ENCODE data around the gene DRD3. TPM values are rescaled to one million over a fixed set of nuclear protein-coding genes. Genes with fewer than 3 reads are reported as not detected.

DRD3 gene
- polyA plus RNA-seq, 3 donors, result not detected

DNA sequence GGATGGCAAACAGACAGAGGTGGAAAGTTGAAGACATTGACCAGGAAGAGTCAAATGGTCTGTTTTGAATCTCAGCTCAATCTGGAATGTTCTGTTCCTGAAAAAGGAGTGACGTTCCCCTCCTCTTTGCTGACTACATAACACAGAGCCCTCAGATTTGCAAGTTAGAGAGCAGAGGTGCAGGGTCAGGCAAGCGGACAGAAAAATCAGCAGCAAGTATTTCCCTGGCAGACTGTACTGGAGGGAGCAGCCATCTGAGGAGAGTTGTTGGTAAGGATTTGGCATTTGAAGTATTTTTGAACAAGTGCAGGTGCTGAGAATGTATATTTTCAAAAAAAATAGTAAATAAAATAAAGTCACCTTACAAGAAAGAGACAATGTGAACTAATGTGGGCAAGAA, 40.9 kb upstream of the DRD3 start:
- Histone ChIP-seq H3K36me3 (replicated peaks in 1 of 2; ENCODE audit: control insufficient read depth in 1 of 2, insufficient read depth in 2 of 2, low read length in 2 of 2) (no peaks in the 10 kb centered on the region), H4K20me1 (ENCODE audit: insufficient read depth, low read length) (no peaks in the 10 kb centered on the region), H3K4me3 (replicated peaks in 1 of 3; ENCODE audit: low read depth in 2 of 3, low read length in 3 of 3) (no peak overlapping the region), H3K27me3 (ENCODE audit: control insufficient read depth in 2 of 2, insufficient read depth in 2 of 2, low read length in 2 of 2) (peaks cover 0 to 3% of the 10 kb centered on the region in 2 donors), H3K4me1 (ENCODE audit: control insufficient read depth in 1 of 2, insufficient read depth in 2 of 2, low read length in 2 of 2) (no peaks in the 10 kb centered on the region), H3K9me3 (replicated peaks in 1 of 2; ENCODE audit: control insufficient read depth in 1 of 2, insufficient read depth in 1 of 2, low read length in 2 of 2) (peaks cover 0 to 3% of the 10 kb centered on the region in 2 donors), H3K27ac (ENCODE audit: low read depth in 1 of 2, low read length in 2 of 2) (no peak overlapping the region), H3K9ac (ENCODE audit: insufficient read depth, low read length, poor library complexity, severe bottlenecking) (no peak overlapping the region), H3K79me2 (ENCODE audit: insufficient read depth, low read length) (no peaks in the 10 kb centered on the region), H2AFZ (ENCODE audit: insufficient read depth, low read depth, low read length, poor library complexity, severe bottlenecking) (no peak overlapping the region), H3K4me2 (replicated peaks; ENCODE audit: extremely low read depth, low read length, poor library complexity, severe bottlenecking) (no peak overlapping the region)
- H3K36me3 Mint-ChIP-seq, result no peaks in the 10 kb centered on the region
- H3K4me3 Mint-ChIP-seq, result no peak overlapping the region
- intact Hi-C loops (cut with micrococcal nuclease), result no loop called here
- TF ChIP-seq CTCF (IDR thresholded peaks at IDR 0.05), result no peak
- peak overlapping the region in 1 of 7 donors; percentile 33 for H3K27ac Mint-ChIP-seq
- 80% methylated on average over 1 of the region's 2 CpGs for WGBS (ENCODE audit: insufficient coverage)
- no peak for DNase-seq
- peaks cover 1 to 3% (median 2%) of the 10 kb centered on the region in 3 donors for H3K27me3 Mint-ChIP-seq (ENCODE audit: low read depth in 3 of 3)
- no peaks in the 10 kb centered on the region for H3K4me1 Mint-ChIP-seq
- peaks cover 0 to 6% (median 3%) of the 10 kb centered on the region in 7 donors for H3K9me3 Mint-ChIP-seq

DNA sequence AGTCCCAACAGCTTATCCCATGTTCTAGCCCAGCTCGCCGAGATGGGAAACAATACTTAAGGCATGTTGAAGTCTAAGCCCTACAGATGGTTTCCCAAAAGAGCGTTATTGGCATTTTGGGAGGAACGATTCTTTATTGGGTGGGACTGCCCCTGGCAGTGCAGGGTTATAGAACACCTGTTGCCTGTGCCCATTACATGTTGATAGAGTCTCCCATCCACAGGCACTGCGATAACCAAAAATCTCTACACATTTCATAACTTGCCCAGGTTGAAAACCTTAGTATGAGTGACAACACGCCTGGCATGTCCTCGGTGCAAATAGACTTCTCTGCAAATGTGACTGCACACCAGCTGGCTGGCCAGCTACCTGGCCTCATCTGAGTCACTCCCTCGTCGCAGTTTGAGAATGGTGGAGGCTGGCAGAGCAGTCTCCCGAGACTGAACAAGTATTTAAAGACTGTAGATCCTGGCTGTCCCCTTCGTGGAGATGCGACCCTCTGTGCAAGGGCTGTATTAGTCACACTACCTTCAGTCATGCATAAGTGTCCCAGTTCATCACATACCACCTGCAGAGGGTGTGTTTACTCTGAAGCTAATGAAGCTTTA, 39.8 kb upstream of the DRD3 start:
- peaks cover 1 to 3% (median 2%) of the 10 kb centered on the region in 3 donors for H3K27me3 Mint-ChIP-seq (ENCODE audit: low read depth in 3 of 3)
- Histone ChIP-seq H3K79me2 (ENCODE audit: insufficient read depth, low read length) (no peaks in the 10 kb centered on the region), H3K4me3 (replicated peaks in 1 of 3; ENCODE audit: low read depth in 2 of 3, low read length in 3 of 3) (no peak overlapping the region), H3K27me3 (ENCODE audit: control insufficient read depth in 2 of 2, insufficient read depth in 2 of 2, low read length in 2 of 2) (peaks cover 0 to 3% of the 10 kb centered on the region in 2 donors), H3K9me3 (replicated peaks in 1 of 2; ENCODE audit: control insufficient read depth in 1 of 2, insufficient read depth in 1 of 2, low read length in 2 of 2) (no peaks in the 10 kb centered on the region), H3K4me2 (replicated peaks; ENCODE audit: extremely low read depth, low read length, poor library complexity, severe bottlenecking) (no peak overlapping the region), H2AFZ (ENCODE audit: insufficient read depth, low read depth, low read length, poor library complexity, severe bottlenecking) (no peak overlapping the region), H3K36me3 (replicated peaks in 1 of 2; ENCODE audit: control insufficient read depth in 1 of 2, insufficient read depth in 2 of 2, low read length in 2 of 2) (no peaks in the 10 kb centered on the region), H4K20me1 (ENCODE audit: insufficient read depth, low read length) (no peaks in the 10 kb centered on the region), H3K9ac (ENCODE audit: insufficient read depth, low read length, poor library complexity, severe bottlenecking) (no peak overlapping the region), H3K27ac (ENCODE audit: low read depth in 1 of 2, low read length in 2 of 2) (no peak overlapping the region), H3K4me1 (ENCODE audit: control insufficient read depth in 1 of 2, insufficient read depth in 2 of 2, low read length in 2 of 2) (peaks cover 0 to 5% of the 10 kb centered on the region in 2 donors)
- DNase-seq, result no peak
- H3K4me3 Mint-ChIP-seq, result peak overlapping the region in 1 of 2 donors; percentile 18
- TF ChIP-seq CTCF (IDR thresholded peaks at IDR 0.05), result no peak
- no peaks in the 10 kb centered on the region for H3K4me1 Mint-ChIP-seq
- 94% methylated on average over 6 of the region's 12 CpGs for WGBS (ENCODE audit: insufficient coverage)
- peaks cover 0 to 1% (median 0%) of the 10 kb centered on the region in 7 donors for H3K9me3 Mint-ChIP-seq
- intact Hi-C loops (cut with micrococcal nuclease), result no loop called here
- no peaks in the 10 kb centered on the region for H3K36me3 Mint-ChIP-seq
- H3K27ac Mint-ChIP-seq, result no peak overlapping the region
